ENCODE data around the gene KIF5A.
A peak's percentile ranks its signal among the peaks of the same experiment; 100 is the strongest.
"Not testable (repeated sequence)": the region's sequence is repeated elsewhere in the genome, so short reads cannot be mapped to it uniquely, and the experiment has no call there.

The KIF5A gene

DNA sequence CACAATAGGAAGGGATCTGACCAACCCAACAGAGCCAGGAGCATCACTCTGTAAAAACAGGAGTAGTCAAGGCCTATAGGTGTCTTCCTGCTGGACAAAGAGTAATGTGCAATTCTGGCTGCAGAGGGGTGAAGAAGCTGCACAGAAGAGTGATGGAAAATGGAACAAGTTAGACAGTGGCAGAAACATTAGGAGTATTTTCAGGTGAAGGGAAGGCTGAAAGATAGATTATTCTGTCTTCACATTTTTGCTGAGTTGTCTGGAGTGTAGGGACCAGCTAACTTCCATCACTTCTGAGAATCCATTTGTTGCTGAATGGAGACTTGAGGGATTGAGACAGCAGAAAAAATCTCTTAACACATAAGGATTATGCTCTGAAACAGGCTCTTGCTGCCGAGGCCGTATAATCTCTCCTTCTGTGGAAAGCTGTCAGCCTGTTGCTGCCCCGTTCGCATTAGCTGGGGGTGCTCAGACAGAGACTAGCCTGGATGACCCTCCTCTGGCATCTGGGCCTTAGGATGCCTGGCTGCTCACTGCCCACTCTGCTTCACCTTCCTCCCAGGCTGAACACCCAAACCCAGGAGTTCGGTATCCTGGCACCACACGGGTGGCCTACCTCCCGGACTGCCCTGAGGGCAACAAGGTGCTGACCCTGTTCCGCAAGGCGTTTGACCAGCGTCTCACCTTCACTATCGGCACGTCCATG lies 58.3 kb downstream of the KIF5A start:
- no peak for DNase-seq (ENCODE audit: low spot score)

DNA sequence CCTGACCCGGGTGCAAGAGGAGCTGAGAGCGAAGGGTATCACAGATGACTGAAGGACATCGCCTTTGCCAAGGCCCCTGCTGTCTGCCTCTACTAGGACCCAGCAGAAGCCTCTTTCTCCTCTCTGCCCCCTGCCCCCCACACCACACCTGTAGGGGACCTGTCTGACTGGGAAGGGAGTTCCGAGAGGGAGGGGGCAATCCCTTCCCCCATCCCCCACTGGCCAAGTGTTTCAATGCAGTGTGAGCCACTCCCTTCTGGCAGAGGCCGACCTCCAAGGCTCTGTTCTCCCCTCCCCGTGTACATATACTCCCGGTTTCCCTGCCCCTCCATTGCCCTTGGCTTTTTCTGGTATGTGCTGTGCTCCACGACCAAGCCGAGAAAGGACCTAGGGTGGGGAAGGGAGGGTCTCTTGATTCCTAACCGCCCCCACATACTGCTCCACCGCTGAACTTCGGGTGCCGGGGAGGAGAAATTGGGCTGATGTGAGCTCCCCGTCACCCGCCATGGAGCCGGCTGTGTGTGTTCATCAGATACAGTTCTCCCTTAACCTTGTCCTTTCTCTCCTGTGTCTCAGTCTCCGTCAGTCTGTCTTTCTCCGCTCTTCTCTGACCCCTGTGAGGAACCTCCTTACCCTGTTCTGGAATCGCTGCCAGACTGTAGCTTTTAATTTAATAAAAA lies 59.4 kb downstream of the KIF5A start:
- DNase-seq (ENCODE audit: low spot score), result no peak

GRCh38 chr12:57609781-57610553 lies 60.1 kb downstream of the KIF5A start:
- DNase-seq (ENCODE audit: low spot score), result no peak

DNA sequence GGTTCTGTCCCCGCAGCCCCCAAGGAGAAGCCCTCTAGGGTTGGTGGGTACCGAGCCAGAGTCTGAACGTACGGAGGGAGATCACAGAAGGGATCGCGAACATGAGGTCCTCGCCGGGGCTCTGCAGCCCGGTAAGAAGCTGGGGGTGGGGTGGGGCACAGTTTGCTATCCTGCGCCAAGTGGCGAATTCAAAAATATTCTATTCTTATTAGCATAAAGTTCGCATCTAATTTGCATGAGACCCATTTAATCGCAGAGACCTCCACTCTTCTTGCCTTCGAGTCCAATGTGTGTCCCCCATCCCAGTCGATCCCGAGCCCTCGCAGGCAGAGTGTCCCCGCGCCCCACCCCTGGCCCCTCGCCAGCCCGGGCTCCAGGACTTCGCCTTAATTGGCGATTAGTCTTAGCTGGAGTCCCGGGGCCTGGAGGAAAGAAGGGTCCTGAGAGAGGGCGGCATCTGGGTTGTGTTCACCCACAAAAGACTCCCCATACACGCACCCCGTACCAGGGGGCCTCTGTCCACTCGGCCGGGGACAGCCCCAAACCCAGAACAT lies 60.8 kb downstream of the KIF5A start:
- DNase-seq (ENCODE audit: low spot score), result no peak

DNA sequence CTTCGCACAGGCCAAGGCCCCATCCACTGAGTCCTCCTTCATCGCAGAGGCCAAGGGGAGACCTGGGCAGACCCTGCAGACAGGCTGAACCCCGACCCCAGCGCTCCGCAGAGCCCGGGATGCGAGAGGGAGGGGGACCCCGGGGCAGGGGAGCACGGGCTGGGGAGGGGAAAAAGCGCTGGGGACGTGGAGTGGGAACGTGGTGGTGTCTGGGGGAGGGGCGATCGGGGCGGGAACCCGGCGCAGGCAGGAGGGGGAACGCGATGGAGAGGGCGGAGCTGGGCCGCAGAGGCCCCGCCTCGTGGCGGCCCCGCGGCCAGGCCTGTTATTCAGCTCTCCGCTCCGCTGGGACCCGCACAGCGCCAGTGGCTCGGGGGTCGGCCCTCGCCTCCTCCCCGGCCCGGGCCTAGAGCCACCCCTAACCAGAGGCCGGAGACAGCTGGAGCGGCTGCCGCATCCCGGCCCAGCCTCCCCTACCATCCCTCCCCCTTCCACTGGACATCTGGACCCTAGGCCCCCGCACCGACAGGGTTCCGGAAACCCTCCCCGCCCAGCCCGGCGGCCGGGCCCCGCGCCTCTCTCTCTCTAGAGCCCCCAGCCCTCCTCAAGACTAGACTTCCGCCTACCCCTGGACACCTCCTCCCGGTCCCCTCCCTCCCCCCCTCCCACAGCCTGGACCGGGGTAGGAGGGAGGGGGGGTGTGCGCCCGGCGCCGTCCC lies 61.4 kb downstream of the KIF5A start, which contains the start of gene ARHGEF25:
TSS of gene ARHGEF25 (plus strand) at position 328 of the 719 bp plus-strand sequence. CDS start 460 bp downstream, outside the sequence.
- peak; percentile 26 for DNase-seq (ENCODE audit: low spot score)

- no peak for DNase-seq (ENCODE audit: low spot score)
Measured at GRCh38 chr12:57611827-57612710, 62.2 kb downstream of the KIF5A start.

DNA sequence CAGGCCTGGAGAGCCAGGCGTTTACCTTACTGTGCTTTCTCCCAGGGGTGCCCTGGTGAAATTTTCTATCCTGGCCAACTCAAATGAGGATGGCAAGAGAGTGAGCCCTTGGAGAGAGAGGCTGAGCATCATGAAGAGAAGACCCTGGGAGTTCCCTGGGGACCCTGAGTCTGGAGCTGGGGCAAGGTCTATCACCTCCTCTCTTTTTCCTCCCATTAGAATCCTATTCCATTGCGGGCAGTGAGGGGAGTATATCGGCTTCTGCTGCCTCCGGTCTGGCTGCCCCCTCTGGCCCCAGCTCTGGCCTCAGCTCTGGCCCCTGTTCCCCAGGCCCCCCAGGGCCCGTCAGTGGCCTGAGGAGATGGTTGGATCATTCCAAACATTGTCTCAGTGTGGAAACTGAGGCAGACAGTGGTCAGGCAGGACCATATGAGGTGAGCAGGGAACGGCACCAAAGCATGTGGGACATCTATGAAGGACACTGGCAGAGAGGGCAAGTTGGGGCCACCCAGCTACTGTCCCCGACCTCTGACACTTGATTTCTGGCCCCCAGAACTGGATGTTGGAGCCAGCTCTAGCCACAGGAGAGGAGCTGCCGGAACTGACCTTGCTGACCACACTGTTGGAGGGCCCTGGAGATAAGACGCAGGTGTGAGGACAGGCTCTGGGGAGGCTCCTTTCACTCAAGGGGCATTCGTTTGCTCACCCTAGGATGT lies 63.0 kb downstream of the KIF5A start:
- no peak for DNase-seq (ENCODE audit: low spot score)

GRCh38 chr12:57613427-57614109 lies 63.7 kb downstream of the KIF5A start:
- DNase-seq (ENCODE audit: low spot score), result no peak

- DNase-seq (ENCODE audit: low spot score), result peak; percentile 32
Measured at GRCh38 chr12:57614178-57614947, 64.5 kb downstream of the KIF5A start.

DNA sequence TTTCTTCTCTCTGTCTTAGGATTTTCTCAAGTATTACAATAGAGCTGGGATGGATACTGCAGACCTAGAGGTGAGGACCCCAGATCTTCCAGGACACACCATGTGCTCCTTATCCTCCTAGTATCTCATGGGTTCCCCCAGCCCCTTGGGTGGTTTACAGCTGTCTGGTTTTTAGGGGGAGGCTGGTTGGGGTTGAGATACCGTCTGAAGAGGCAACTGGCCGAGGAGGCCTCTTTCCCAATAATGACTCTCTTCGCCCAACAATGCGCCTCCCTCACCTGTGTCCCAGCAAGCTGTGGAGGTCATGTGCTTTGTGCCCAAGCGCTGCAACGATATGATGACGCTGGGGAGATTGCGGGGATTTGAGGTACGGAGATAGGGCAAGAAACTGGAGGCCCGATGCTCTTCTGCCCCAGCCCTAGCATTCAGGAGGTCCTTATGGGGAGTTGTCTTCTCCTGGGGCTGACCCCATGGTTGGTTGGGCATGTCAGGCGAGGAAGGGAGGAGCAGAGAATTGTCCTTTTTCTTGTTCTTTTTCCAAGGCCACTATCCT lies 65.2 kb downstream of the KIF5A start:
- no peak for DNase-seq (ENCODE audit: low spot score)

DNA sequence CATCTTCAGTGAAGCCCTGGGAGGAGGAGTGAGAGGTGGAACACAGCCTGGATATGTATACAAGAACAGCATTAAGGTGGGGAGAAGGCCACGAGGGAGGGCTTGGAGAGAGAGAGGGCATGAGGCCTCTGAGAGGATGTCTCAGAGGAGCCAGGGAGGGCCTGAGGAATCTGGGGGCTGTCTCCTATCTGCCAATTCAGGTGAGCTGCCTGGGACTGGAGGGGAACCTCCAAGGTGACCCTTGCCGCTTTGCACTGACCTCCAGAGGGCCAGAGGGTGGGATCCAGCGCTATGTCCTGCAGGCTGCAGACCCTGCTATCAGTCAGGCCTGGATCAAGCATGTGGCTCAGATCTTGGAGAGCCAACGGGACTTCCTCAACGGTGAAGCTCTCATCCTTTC lies 65.8 kb downstream of the KIF5A start:
- no peak for DNase-seq (ENCODE audit: low spot score)

- DNase-seq (ENCODE audit: low spot score), result no peak
Measured at GRCh38 chr12:57616383-57617101, 66.7 kb downstream of the KIF5A start.

GRCh38 chr12:57617942-57618341 lies 68.1 kb downstream of the KIF5A start:
- DNase-seq (ENCODE audit: low spot score), result no peak

DNA sequence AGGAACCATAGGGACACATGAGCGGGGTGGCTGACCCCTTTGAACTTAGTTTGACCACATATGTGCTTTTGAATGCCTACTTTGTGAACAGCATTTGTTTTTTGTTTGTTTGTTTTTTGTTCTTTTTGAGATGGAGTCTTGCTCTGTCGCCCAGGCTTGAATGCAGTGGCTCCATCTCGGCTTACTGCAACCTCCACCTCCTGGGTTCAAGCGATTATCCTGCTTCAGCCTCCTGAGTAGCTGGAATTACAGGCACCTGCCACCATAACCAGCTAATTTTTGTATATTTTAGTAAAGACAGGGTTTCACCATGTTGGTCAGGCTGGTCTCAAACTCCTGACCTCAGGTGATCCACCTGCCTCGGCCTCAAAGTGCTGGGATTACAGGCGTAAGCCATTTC lies 68.6 kb downstream of the KIF5A start:
- not testable (repeated sequence) for DNase-seq (ENCODE audit: low spot score)

GRCh38 chr12:57618966-57619433 lies 69.2 kb downstream of the KIF5A start:
- no peak for DNase-seq (ENCODE audit: low spot score)

DNA sequence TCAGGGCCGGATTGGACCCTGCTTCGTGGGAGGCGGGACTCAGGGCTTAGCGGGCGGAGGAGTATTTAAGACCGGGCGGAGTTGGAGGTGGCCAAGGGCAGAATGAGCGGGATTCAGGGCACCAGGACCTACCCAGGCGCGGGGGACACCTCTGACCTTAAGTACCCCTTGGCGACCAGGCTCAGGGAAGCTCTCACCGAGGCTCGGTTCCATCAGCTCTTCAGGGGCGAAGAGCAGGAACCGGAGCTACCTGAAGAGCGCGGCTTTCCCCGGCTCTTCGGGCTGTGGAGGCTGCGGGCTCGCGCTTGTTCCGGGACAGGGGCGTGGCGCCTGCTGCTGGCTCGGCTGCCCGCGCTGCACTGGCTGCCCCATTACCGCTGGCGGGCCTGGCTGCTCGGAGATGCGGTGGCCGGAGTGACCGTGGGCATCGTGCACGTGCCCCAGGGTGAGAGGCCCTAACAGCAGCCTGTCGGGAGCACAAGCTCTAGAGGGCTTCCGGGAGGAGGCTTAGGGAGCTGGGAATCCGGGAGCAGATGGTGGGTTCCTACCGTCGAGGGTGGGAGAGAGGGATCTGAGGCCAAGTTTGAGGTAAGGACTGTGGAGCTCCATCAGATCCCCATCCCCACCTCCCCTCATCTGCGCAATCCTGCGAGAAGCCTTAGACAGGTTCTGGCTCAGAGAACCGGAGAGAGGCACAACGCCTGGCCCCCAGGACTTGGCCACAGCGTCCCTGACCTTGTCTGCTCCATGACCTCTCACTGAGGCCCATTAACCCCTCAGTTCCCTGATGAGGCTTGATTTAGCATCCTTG lies 69.8 kb downstream of the KIF5A start:
- DNase-seq (ENCODE audit: low spot score), result no peak
